Measurements from ENCODE around the gene PBX3. TPM values are rescaled to one million over a fixed set of nuclear protein-coding genes. Genes with fewer than 3 reads are reported as not detected.

Gene PBX3
- total and polyA plus RNA-seq, 8 donors = 36.3 to 53.6 (median 42.8) TPM

- Histone ChIP-seq H3K27ac (no peak overlapping the region), H3K4me1 (peaks cover 5 to 24% of the 10 kb centered on the region in 2 donors), H3K36me3 (no peaks in the 10 kb centered on the region), H3K9me3 (no peaks in the 10 kb centered on the region), H3K27me3 (no peaks in the 10 kb centered on the region), H3K4me3 (no peak overlapping the region)
- no peak for TF ChIP-seq CTCF (IDR thresholded peaks at IDR 0.05)
- no peak for DNase-seq
- intact Hi-C loops (cut with DNase I) = no loop called here
- ATAC-seq = no peak
Measured at GRCh38 chr9:125703662-125704061, 43.5 kb upstream of the PBX3 start.

- ATAC-seq (no peak), DNase-seq (no peak)
- no peak overlapping the region for H3K27ac ChIP-seq
- no peak for TF ChIP-seq CTCF (IDR thresholded peaks at IDR 0.05)
- intact Hi-C loops (cut with DNase I) = no loop called here
- H3K9me3 ChIP-seq = no peaks in the 10 kb centered on the region
- no peaks in the 10 kb centered on the region for H3K27me3 ChIP-seq
- H3K36me3 ChIP-seq = no peaks in the 10 kb centered on the region
- peaks cover 5 to 24% of the 10 kb centered on the region in 2 donors for H3K4me1 ChIP-seq
- H3K4me3 ChIP-seq = peak overlapping the region in 1 of 2 donors; percentile 92
Measured at GRCh38 chr9:125705893-125706292, 41.3 kb upstream of the PBX3 start.

- peak; percentile 87 to 100 (median 97) for DNase-seq
- TF ChIP-seq CTCF (IDR thresholded peaks at IDR 0.05) = no peak
- peak within 1 kb of the TSS; percentile 92 to 100 for H3K4me3 ChIP-seq
- H3K27ac ChIP-seq = peak within 1 kb of the TSS; percentile 59 to 88
- H3K27me3 ChIP-seq = no peaks in the 10 kb centered on the region
- no peaks in the 10 kb centered on the region for H3K36me3 ChIP-seq
- ATAC-seq = peak; percentile 100
- intact Hi-C loops (cut with DNase I) = no loop called here
- H3K4me1 ChIP-seq = peaks cover 5 to 24% of the 10 kb centered on the region in 2 donors
- H3K9me3 ChIP-seq = no peaks in the 10 kb centered on the region
Measured at GRCh38 chr9:125706651-125707471, 40.3 kb upstream of the PBX3 start, which contains the start of gene MAPKAP1. Gene MAPKAP1, minus strand, starts transcription at chr9:125707208. Its CDS starts 34,634 bp downstream, at chr9:125672574.

GRCh38 chr9:125707472-125707804 lies 39.7 kb upstream of the PBX3 start:
- Histone ChIP-seq H3K4me1 (peaks cover 5 to 24% of the 10 kb centered on the region in 2 donors), H3K9me3 (no peaks in the 10 kb centered on the region), H3K36me3 (no peaks in the 10 kb centered on the region), H3K4me3 (peak overlapping the region; percentile 92 to 100), H3K27me3 (no peaks in the 10 kb centered on the region), H3K27ac (peak overlapping the region in 1 of 2 donors; percentile 88)
- intact Hi-C loops (cut with DNase I) = no loop called here
- DNase-seq = no peak
- no peak for ATAC-seq
- no peak for TF ChIP-seq CTCF (IDR thresholded peaks at IDR 0.05)

- ATAC-seq = no peak
Measured at GRCh38 chr9:125726456-125727132, 20.6 kb upstream of the PBX3 start.

More at GRCh38 chr9:125726456-125727132, 20.6 kb upstream of the PBX3 start:
- H3K9me3 ChIP-seq = no peaks in the 10 kb centered on the region
- no peak for DNase-seq
- H3K36me3 ChIP-seq = no peaks in the 10 kb centered on the region
- H3K27me3 ChIP-seq = no peaks in the 10 kb centered on the region
- intact Hi-C loops (cut with DNase I) = no loop called here
- TF ChIP-seq CTCF (IDR thresholded peaks at IDR 0.05) = no peak
- H3K4me1 ChIP-seq = no peaks in the 10 kb centered on the region
- H3K4me3 ChIP-seq = no peak overlapping the region
- H3K27ac ChIP-seq = no peak overlapping the region

All from left lung (tissue), 10 donors.